Endodermal cell (in vitro differentiated cells): ENCODE data around the gene ATP6V0B. TPM values are rescaled to one million over a fixed set of nuclear protein-coding genes. Genes with fewer than 3 reads are reported as not detected.

Experiments used
- DNase-seq: peaks from one replicate; pipeline ENCODE4 v3.0.0-alpha.2; 2017
- H3K27ac ChIP-seq: 2 replicates; pipeline ENCODE4 v1.5.1; 2013; ENCODE audit warnings: mild to moderate bottlenecking, low read depth, low read length, moderate library complexity
- H3K27me3 ChIP-seq: 2 replicates; pipeline ENCODE4 v1.6.1; 2013; ENCODE audit warnings: mild to moderate bottlenecking, low read length, moderate library complexity; ENCODE audit not compliant: insufficient read depth, control insufficient read depth, poor library complexity, severe bottlenecking
- H3K36me3 ChIP-seq: 2 replicates; pipeline ENCODE4 v1.7.0; 2013; ENCODE audit warnings: mild to moderate bottlenecking, low read length, moderate library complexity; ENCODE audit not compliant: control insufficient read depth, insufficient read depth
- H3K4me1 ChIP-seq: one replicate; pipeline ENCODE4 v1.7.0; 2013; ENCODE audit warnings: low read length; ENCODE audit not compliant: control insufficient read depth, insufficient read depth
- H3K4me3 ChIP-seq: 2 replicates; pipeline ENCODE4 v1.5.1; 2013; ENCODE audit warnings: mild to moderate bottlenecking, low read length, moderate library complexity
- H3K9ac ChIP-seq: 2 replicates; pipeline ENCODE4 v1.6.1; 2013; ENCODE audit warnings: mild to moderate bottlenecking, low read length, moderate library complexity; ENCODE audit not compliant: poor library complexity, severe bottlenecking; ENCODE audit errors: extremely low read depth
- H3K9me3 ChIP-seq: 2 replicates; pipeline ENCODE4 v1.6.1; 2013; ENCODE audit warnings: mild to moderate bottlenecking, low read length, moderate library complexity; ENCODE audit not compliant: control insufficient read depth
- H3K27ac Mint-ChIP-seq: 2 replicates; pipeline ENCODE4 v1.8.0; 2020; ENCODE audit warnings: mixed read lengths
- H3K27me3 Mint-ChIP-seq: 2 replicates; pipeline ENCODE4 v1.8.0; 2021; ENCODE audit warnings: mild to moderate bottlenecking, mixed read lengths; ENCODE audit not compliant: insufficient read depth
- H3K36me3 Mint-ChIP-seq: 2 replicates; pipeline ENCODE4 v1.8.0; 2020; ENCODE audit warnings: low read depth, mixed read lengths
- H3K4me1 Mint-ChIP-seq: 2 replicates; pipeline ENCODE4 v1.8.0; 2020; ENCODE audit warnings: mixed read lengths
- H3K4me3 Mint-ChIP-seq: 2 replicates; pipeline ENCODE4 v1.8.0; 2020; ENCODE audit warnings: mild to moderate bottlenecking, moderate library complexity, mixed read lengths
- H3K9me3 Mint-ChIP-seq: 2 replicates; pipeline ENCODE4 v1.8.0; 2020; ENCODE audit warnings: mild to moderate bottlenecking, mixed read lengths
- CTCF ChIP-seq: fragments of 200-600 bp; sonication (generic); conservative IDR thresholded peaks from 2 replicates; pipeline ENCODE4 v1.5.0; 2021; ENCODE audit warnings: antibody characterized with exemption, mild to moderate bottlenecking
- WGBS, 2 experiments: methylation state at CpG; one replicate each; pipeline versions ENCODE4 v1.1.5 to v1.1.7; 2013; ENCODE audit warnings: missing lambda C conversion rate in 2 of 2, mixed read lengths in 1 of 2; ENCODE audit not compliant: insufficient coverage in 1 of 2, insufficient read length in 1 of 2; 5-methylcytosine and 5-hydroxymethylcytosine counted together
- total RNA-seq, 2 donors: library from RNA; stranded (reverse); fragmentation: NEBNext Ultra II Directional in 1 of 2; extraction: Animal tissue kit (Norgen Biotek cat#: 25700) in 1 of 2; gene quantifications; 2 replicates in 1 of 2; 3 replicates in 1 of 2; pipeline ENCODE4 v1.2.1, GENCODE V29; 2021

Gene ATP6V0B
- total RNA-seq, 2 donors from 2014 or later: 108 to 116 TPM

- TF ChIP-seq CTCF: no peak
- Histone ChIP-seq H3K27me3 (no peaks in the 10 kb centered on the region), H3K4me3 (no peak overlapping the region), H3K9me3 (no peaks in the 10 kb centered on the region), H3K36me3 (no peaks in the 10 kb centered on the region), H3K9ac (no peak overlapping the region), H3K27ac (no peak overlapping the region), H3K4me1 (no peaks in the 10 kb centered on the region)
- WGBS, 2 experiments: 90 to 93% methylated on average over 2 to 3 of the region's 3 CpGs
- Mint-ChIP-seq H3K4me1 (no peaks in the 10 kb centered on the region), H3K36me3 (no peaks in the 10 kb centered on the region), H3K9me3 (no peaks in the 10 kb centered on the region), H3K27ac (no peak overlapping the region), H3K4me3 (no peak overlapping the region), H3K27me3 (no peaks in the 10 kb centered on the region)
- no peak for DNase-seq
Measured at GRCh38 chr1:44015206-44015605, 40.4 kb downstream of the ATP6V0B start.

- Histone ChIP-seq H3K4me1 (no peaks in the 10 kb centered on the region), H3K4me3 (no peak overlapping the region), H3K36me3 (no peaks in the 10 kb centered on the region), H3K27ac (peak overlapping the region; percentile 86), H3K9me3 (no peaks in the 10 kb centered on the region), H3K9ac (no peak overlapping the region), H3K27me3 (no peaks in the 10 kb centered on the region)
- H3K4me1 Mint-ChIP-seq: no peaks in the 10 kb centered on the region
- no peak for DNase-seq
- no peak overlapping the region for H3K27ac Mint-ChIP-seq
- no peaks in the 10 kb centered on the region for H3K36me3 Mint-ChIP-seq
- H3K4me3 Mint-ChIP-seq: no peak overlapping the region
- 86 to 92% methylated on average over 14 to 20 of the region's 20 CpGs for WGBS, 2 experiments
- no peaks in the 10 kb centered on the region for H3K27me3 Mint-ChIP-seq
- no peaks in the 10 kb centered on the region for H3K9me3 Mint-ChIP-seq
- no peak for TF ChIP-seq CTCF
Measured at GRCh38 chr1:44016041-44016889, 41.5 kb downstream of the ATP6V0B start.

- Histone ChIP-seq H3K4me1 (no peaks in the 10 kb centered on the region), H3K4me3 (no peak overlapping the region), H3K36me3 (no peaks in the 10 kb centered on the region), H3K9ac (no peak overlapping the region), H3K27ac (peak overlapping the region; percentile 86), H3K27me3 (no peaks in the 10 kb centered on the region), H3K9me3 (no peaks in the 10 kb centered on the region)
- no peak for TF ChIP-seq CTCF
- H3K9me3 Mint-ChIP-seq: no peaks in the 10 kb centered on the region
- 91 to 92% methylated on average over 11 to 17 of the region's 20 CpGs for WGBS, 2 experiments
- H3K27me3 Mint-ChIP-seq: no peaks in the 10 kb centered on the region
- DNase-seq: peak; percentile 41
- H3K27ac Mint-ChIP-seq: no peak overlapping the region
- no peak overlapping the region for H3K4me3 Mint-ChIP-seq
- H3K4me1 Mint-ChIP-seq: no peaks in the 10 kb centered on the region
- H3K36me3 Mint-ChIP-seq: no peaks in the 10 kb centered on the region
Measured at GRCh38 chr1:44016890-44017400, 42.2 kb downstream of the ATP6V0B start.
